ENCODE data around the gene ELAVL4.

ELAVL4 gene

DNA sequence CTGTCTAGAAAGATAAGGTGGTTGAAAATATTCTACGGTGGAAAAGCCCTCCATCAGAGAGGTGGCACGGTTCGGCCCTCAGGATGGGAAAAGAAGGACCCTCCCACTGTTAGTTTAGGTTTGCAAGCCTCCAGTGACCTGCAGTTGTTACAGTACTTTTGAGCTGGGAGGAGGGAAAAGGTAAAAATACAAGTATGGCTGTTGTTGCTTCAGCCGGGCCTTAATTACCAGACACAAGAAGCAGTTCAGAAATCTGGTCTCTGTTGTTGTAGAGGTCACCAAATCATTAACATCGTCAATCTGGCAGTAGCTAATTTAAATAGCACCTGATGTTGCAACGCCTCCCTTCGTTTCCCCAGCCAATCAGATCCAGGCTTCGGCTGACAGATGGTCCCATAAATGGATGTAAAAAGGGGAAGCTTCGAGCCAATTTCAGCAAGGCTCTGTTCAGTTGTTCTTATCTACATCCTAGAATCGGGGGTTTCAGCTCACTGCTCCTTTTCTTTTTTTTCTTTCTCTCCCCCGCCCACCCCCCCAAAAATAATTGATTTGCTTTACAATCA is at the start of gene ELAVL4:
Gene ELAVL4, plus strand, starts transcription at position 424 of the 563 bp plus-strand sequence. CDS start 270 bp downstream, outside the sequence.
- DNase-seq (ENCODE audit: low spot score), result no peak

DNA sequence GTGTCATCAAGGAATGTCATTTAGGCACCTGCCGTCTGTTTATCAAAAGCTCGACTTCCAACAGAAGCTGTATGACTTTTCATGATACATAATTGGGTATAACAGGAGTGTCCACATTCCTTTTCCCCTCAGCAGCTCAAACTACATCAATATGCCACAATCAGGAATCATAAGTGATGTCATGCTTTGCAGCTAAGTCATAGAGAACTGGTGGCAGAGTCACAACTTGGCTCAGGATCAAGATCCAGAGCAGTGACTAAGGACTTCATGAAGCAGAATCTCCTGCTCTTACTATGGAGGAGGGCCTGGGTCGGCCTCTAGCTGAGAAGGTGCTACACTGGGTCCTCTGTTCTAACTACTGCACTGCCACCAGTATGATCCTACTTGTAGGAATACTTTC is 48.4 kb upstream of the ELAVL4 start:
- no peak for DNase-seq (ENCODE audit: low spot score)

DNA sequence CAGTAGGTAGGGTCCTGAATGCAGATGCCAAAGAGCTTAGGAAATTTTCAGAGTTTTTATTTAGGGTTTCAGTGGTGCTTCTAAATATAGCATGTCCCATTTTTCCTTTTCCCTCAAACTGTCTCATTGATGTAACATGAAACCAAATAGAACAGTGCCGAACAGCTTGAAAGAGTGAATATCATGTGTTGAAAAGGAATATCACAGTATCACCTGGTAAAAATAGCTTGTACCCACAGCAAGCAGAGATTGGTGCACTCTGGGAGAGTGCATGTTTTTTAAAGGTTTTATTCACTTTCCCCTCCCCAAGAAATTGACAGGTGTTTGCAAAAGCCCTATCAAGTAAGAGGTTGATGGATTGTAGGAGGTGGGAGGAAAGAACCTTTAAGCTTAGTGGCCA is 41.9 kb upstream of the ELAVL4 start:
- DNase-seq (ENCODE audit: low spot score), result no peak

GRCh38 chr1:50074931-50075330 is 33.8 kb upstream of the ELAVL4 start:
- no peak for DNase-seq (ENCODE audit: low spot score)

DNA sequence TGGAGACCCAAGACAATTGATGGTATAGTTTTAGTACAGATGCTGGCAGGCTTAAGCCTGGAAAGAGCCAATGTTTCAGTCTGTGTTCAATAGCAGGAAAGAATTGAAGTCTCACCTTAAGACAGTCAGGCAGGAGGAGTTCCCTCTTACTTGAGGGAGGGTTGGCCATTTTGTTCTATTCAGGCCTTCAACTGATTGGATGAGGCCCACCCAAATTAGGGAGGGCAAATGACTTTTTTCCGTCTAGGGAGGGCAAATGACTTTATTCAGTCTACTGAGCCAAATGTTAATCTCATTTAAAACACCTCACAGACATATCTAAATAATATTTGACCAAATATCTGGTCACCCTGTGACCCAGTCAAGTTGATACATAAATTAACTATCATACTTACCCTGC is 31.4 kb upstream of the ELAVL4 start:
- DNase-seq (ENCODE audit: low spot score), result no peak

- DNase-seq (ENCODE audit: low spot score), result no peak
These were observed 27.7 kb upstream of the ELAVL4 start for GRCh38 chr1:50080904-50081586.

- no peak for DNase-seq (ENCODE audit: low spot score)
These were observed 24.3 kb upstream of the ELAVL4 start for GRCh38 chr1:50084389-50084788.

GRCh38 chr1:50091068-50091467 is 17.7 kb upstream of the ELAVL4 start:
- no peak for DNase-seq (ENCODE audit: low spot score)

DNA sequence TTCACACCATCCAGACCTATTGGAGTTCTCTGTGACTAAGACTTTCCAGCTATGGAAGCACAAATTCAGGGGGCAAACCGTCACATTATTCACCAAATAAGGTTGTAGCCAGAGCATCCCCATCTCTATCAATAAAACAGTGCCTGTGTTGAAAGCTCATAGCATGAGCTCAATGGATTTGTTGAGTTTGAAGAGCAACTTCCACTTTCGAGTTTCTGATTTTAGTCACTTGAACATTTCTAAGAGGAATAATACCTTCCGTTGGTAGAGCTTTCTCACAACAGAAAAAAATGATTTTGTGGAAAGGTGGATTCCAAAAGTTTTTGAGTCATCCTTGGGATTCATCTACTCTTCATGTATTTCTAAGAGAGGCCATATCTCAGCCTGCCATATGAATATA is 13.0 kb upstream of the ELAVL4 start:
- DNase-seq (ENCODE audit: low spot score), result no peak

GRCh38 chr1:50097021-50097679 is 11.6 kb upstream of the ELAVL4 start:
- no peak for DNase-seq (ENCODE audit: low spot score)

- DNase-seq (ENCODE audit: low spot score), result no peak
These were observed 10.9 kb upstream of the ELAVL4 start for GRCh38 chr1:50097791-50098190.

DNA sequence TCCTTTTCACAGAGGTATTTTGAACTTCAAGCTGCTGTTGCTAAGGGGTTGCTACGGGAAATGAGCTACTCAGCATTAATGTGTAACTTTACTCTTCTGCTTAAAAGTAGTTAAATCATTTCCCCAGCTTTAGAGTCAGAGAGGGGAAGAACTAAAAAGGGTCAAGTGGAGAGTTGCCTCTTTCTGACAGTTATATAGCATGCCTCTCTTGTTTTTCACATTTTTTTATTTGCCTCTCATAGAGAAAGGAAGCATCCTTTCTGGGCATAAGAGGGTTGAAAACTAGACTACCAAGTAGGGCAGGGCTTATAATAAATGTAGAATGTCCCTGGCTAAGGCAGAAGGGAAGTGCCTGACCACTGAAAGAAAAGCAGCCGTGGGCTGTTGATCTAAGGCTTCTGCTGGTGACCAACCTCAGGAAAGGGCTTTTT is 10.1 kb upstream of the ELAVL4 start:
- no peak for DNase-seq (ENCODE audit: low spot score)

GRCh38 chr1:50099654-50100053 is 9.1 kb upstream of the ELAVL4 start:
- DNase-seq (ENCODE audit: low spot score), result no peak

DNA sequence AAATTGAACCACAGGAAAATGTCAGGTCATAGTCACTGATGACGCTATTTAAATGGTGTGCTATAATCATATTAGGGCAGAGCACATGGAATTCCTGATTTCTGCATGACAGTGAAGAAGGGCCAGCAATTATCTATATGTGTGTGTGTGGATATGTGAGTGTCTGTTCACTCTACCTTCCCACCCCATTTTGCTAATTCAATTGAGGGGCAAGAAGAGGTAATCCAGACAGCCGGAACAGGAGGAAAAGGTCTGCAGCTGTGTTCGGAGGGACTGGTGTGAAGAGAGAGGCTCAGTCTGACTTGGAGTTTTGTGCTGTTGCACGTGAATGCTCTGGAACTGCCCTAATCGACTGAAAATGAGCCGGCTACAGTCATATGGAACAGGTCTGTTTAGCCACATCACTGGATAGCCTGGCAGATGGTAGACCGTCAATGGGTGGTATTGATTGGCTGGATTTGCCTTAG is 5.1 kb upstream of the ELAVL4 start:
- DNase-seq (ENCODE audit: low spot score), result no peak

DNA sequence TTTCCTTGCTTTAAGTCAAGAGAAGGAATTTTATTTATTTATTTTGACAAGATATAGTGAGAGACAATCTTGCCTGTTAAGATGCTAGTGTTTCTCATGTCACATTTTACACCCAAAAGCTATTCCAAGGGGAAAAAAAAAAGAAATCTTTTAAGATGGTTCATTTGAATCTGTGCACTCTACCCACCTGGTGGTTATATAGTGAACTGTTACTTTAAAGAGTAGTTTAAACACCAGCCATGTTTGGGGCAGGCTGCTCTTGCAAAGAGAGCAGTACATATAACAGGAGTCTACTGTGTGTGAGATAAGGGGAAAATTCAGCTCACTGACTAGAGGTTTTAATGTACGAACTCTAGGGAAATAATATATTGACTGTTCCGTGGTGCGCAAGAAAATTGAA is 3.3 kb upstream of the ELAVL4 start:
- DNase-seq (ENCODE audit: low spot score), result no peak

DNA sequence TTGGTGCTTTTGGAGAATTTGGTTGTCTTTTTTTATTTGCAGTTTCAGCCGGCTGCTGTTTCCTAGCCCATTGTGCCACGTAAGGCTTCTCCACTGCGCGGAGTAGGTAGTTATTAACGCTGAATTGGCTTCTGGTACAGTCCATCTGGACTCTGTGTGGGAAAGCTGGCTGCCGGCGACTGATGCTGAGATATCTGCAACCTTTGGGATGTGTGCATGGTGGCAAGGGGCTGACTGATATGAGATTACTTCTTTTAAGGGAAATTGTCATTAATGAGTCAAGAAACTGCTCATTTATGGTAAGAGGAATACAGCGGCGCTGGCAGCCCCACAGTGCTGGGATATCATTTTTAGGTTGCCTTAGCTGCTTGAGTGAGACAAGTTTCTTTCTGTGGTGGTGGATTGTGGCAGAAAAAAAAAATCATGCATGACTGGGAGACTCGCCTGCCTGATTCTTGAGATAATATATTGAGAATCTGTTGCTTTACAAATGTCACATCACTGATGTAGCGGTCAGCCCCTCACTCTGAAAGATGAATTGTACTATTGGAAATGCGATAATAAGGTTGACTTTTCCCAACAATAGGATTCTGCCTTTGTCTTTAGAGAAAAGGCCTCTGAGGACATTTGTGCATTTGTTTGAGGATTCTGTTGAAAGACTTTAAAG is 2.5 kb upstream of the ELAVL4 start:
- no peak for DNase-seq (ENCODE audit: low spot score)

GRCh38 chr1:50109116-50109515 is 396 bp downstream of the ELAVL4 start:
- DNase-seq (ENCODE audit: low spot score), result no peak

GRCh38 chr1:50109647-50110075 is 941 bp downstream of the ELAVL4 start:
- no peak for DNase-seq (ENCODE audit: low spot score)

GRCh38 chr1:50110151-50110550 is 1.4 kb downstream of the ELAVL4 start:
- no peak for DNase-seq (ENCODE audit: low spot score)

DNA sequence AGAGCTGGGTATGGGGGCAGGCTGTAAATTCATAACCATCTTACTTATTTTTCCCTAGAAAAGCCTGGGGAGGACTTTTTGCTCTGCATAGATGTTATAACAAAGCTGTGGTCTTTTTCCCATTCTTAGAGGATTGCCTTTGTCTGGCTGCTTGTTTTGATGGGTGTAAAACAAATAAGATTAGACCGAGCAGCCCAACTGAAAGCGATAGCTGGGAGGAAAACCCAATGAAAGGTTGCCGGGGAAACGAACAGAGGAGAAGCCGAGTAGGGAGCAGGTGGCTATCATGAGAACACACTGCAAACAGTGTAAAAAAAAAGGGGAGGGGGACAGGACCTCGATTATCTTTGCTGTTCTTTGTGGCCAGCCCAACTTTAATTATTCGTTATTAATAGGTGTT is 1.9 kb downstream of the ELAVL4 start:
- DNase-seq (ENCODE audit: low spot score), result no peak

DNA sequence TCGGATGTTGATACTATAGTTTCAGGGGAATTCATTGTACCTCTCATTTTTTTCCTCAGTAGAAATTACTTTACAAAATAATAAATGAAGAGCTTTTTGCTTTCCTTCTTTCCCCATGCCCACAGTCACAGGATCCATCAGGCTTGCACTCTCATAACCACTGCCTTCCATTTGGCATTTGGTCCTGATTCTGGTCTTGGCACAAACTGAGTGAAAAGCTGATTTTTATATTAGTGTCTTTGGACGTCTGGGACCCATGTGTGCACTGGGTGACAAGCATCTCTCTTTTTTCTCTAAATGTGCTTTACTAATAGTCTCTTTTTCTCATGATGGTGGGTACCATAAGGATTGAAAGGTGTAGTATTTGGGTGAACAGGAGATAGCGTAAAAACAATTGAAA is 2.8 kb downstream of the ELAVL4 start:
- DNase-seq (ENCODE audit: low spot score), result no peak

- DNase-seq (ENCODE audit: low spot score), result no peak
These were observed 3.5 kb downstream of the ELAVL4 start for GRCh38 chr1:50112193-50112592.

DNA sequence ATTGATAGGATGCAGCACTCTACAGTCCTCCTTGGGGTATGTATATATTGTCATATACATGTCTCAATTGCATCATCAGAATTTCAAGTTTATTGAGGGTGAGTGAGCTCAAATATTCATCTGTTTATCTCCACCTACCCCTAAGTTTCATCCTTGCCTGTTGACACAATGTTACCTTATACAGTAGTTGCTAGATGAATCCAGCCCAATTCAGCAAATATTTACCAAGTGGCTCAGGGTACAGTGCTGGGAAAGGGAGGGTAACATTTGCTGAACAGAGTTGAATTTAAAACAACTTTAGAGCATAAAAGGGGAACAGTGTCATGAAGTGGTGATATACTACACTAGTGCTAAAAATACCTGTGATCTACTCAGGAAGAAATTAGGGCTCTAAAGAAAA is 14.4 kb downstream of the ELAVL4 start:
- no peak for DNase-seq (ENCODE audit: low spot score)
